ENCODE data around the gene NUP98.

Gene NUP98

GRCh38 chr11:3632070-3632660 lies 165.2 kb downstream of the NUP98 start:
- DNase-seq (ENCODE audit: low spot score), result no peak
- Histone ChIP-seq H3K27ac (no peak overlapping the region), H3K4me3 (no peak overlapping the region)
- no peak for TF ChIP-seq CTCF (IDR thresholded peaks at IDR 0.05)

- no peak overlapping the region for H3K4me3 ChIP-seq
- no peak for TF ChIP-seq CTCF (IDR thresholded peaks at IDR 0.05)
- DNase-seq (ENCODE audit: low spot score), result no peak
- H3K27ac ChIP-seq, result no peak overlapping the region
These were observed 166.0 kb downstream of the NUP98 start for GRCh38 chr11:3631331-3631730.

- TF ChIP-seq CTCF (IDR thresholded peaks at IDR 0.05), result no peak
- H3K4me3 ChIP-seq, result no peak overlapping the region
- H3K27ac ChIP-seq, result no peak overlapping the region
- no peak for DNase-seq (ENCODE audit: low spot score)
These were observed 170.1 kb downstream of the NUP98 start for GRCh38 chr11:3627291-3627690.

- no peak for TF ChIP-seq CTCF (IDR thresholded peaks at IDR 0.05)
- no peak overlapping the region for H3K27ac ChIP-seq
- DNase-seq (ENCODE audit: low spot score), result no peak
- no peak overlapping the region for H3K4me3 ChIP-seq
These were observed 170.9 kb downstream of the NUP98 start for GRCh38 chr11:3626250-3626960.
